SK-N-SH treated with all-trans-retinoic acid at 6 μM for 48 hours (cell line): ENCODE measurements around the gene TEC.

Experiments
- ATAC-seq: fragments of 200-7000 bp; cut with Tn5 transposase; 3 replicates; pipeline ENCODE4 v1.9.1; 2020; ENCODE audit warnings: mild to moderate bottlenecking, moderate library complexity
- ARNTL ChIP-seq: fragments of 450-650 bp; formaldehyde crosslinking; IDR thresholded peaks from 2 replicates; pipeline ENCODE4 v1.5.0; 2020; ENCODE audit warnings: low read depth, mild to moderate bottlenecking, moderate library complexity, borderline replicate concordance
- BACH2 ChIP-seq: fragments of 250-450 bp; sonication (Bioruptor Pico); IDR thresholded peaks from 2 replicates; pipeline ENCODE4 v1.9.0; 2021; ENCODE audit warnings: mild to moderate bottlenecking, borderline replicate concordance
- CREB5 ChIP-seq: fragments of 250-450 bp; sonication (Bioruptor Pico); IDR thresholded peaks from 2 replicates; pipeline ENCODE4 v1.5.1; 2020; ENCODE audit warnings: low read depth, mild to moderate bottlenecking, moderate library complexity
- CSDC2 ChIP-seq: fragments of 250-450 bp; sonication (Bioruptor Pico); IDR thresholded peaks from 2 replicates; pipeline ENCODE4 v1.5.0; 2020; ENCODE audit warnings: mild to moderate bottlenecking, moderate library complexity
- CSRNP3 ChIP-seq: fragments of 250-450 bp; sonication (Bioruptor Pico); IDR thresholded peaks from 2 replicates; pipeline ENCODE4 v1.5.1; 2021; ENCODE audit warnings: mild to moderate bottlenecking, moderate library complexity
- ESRRG ChIP-seq: fragments of 250-450 bp; sonication (Bioruptor Pico); IDR thresholded peaks from 2 replicates; pipeline ENCODE4 v1.6.1; 2021; ENCODE audit warnings: mild to moderate bottlenecking
- GLIS3 ChIP-seq: fragments of 250-450 bp; sonication (Bioruptor Pico); IDR thresholded peaks from 2 replicates; pipeline ENCODE4 v1.5.0; 2020; ENCODE audit warnings: mild to moderate bottlenecking, moderate library complexity
- ISL1 ChIP-seq: fragments of 250-450 bp; sonication (Bioruptor Pico); IDR thresholded peaks from 2 replicates; pipeline ENCODE4 v2.1.2; 2022; ENCODE audit warnings: mild to moderate bottlenecking, moderate library complexity
- OSR1 ChIP-seq: fragments of 250-450 bp; sonication (Bioruptor Pico); IDR thresholded peaks from 2 replicates; pipeline ENCODE4 v1.8.0; 2022; ENCODE audit warnings: moderate library complexity, mild to moderate bottlenecking, inconsistent platforms
- PPARA ChIP-seq: fragments of 250-450 bp; sonication (Bioruptor Pico); IDR thresholded peaks from 2 replicates; pipeline ENCODE4 v1.5.0; 2020; ENCODE audit warnings: mild to moderate bottlenecking, borderline replicate concordance
- RARB ChIP-seq: fragments of 250-450 bp; sonication (Bioruptor Pico); IDR thresholded peaks from 2 replicates; pipeline ENCODE4 v1.8.0; 2021; ENCODE audit warnings: mild to moderate bottlenecking, moderate library complexity
- TCF4 ChIP-seq: fragments of 250-450 bp; sonication (Bioruptor Pico); IDR thresholded peaks from 2 replicates; pipeline ENCODE4 v1.8.0; 2021; ENCODE audit warnings: mild to moderate bottlenecking, moderate library complexity, borderline replicate concordance
- TOX ChIP-seq: fragments of 250-450 bp; sonication (Bioruptor Pico); IDR thresholded peaks from 2 replicates; pipeline ENCODE4 v1.8.0; 2021; ENCODE audit warnings: mild to moderate bottlenecking, moderate library complexity, borderline replicate concordance
- ZC3H10 ChIP-seq: fragments of 250-450 bp; sonication (Bioruptor Pico); IDR thresholded peaks from 2 replicates; pipeline ENCODE4 v1.5.1; 2021; ENCODE audit warnings: mild to moderate bottlenecking, moderate library complexity
- ZFP30 ChIP-seq: fragments of 450-650 bp; formaldehyde crosslinking; IDR thresholded peaks from 2 replicates; pipeline ENCODE4 v1.5.0; 2022; ENCODE audit warnings: mild to moderate bottlenecking, moderate library complexity
- ZNF565 ChIP-seq: fragments of 450-650 bp; formaldehyde crosslinking; conservative IDR thresholded peaks from 2 replicates; pipeline ENCODE4 v1.5.0; 2020; ENCODE audit warnings: low read depth, mild to moderate bottlenecking, moderate library complexity
- ZNF70 ChIP-seq: fragments of 450-650 bp; formaldehyde crosslinking; IDR thresholded peaks from 2 replicates; pipeline ENCODE4 v1.5.0; 2020; ENCODE audit warnings: mild to moderate bottlenecking, moderate library complexity
- ZNF8 ChIP-seq: fragments of 450-650 bp; formaldehyde crosslinking; IDR thresholded peaks from 2 replicates; pipeline ENCODE4 v1.5.0; 2020; ENCODE audit warnings: mild to moderate bottlenecking, moderate library complexity
- TF ChIP-seq, protein P1 (sequence below): fragments of 250-450 bp; sonication (Bioruptor Pico); IDR thresholded peaks from 2 replicates; pipeline ENCODE4 v1.8.0; 2021; ENCODE audit warnings: low read depth, mild to moderate bottlenecking, moderate library complexity, borderline replicate concordance
- TF ChIP-seq, protein P2 (sequence below): fragments of 250-450 bp; sonication (Bioruptor Pico); IDR thresholded peaks from 2 replicates; pipeline ENCODE4 v1.5.0; 2020; ENCODE audit warnings: mild to moderate bottlenecking, moderate library complexity
- TF ChIP-seq, protein P3 (sequence below): fragments of 250-450 bp; sonication (Bioruptor Pico); IDR thresholded peaks from 2 replicates; pipeline ENCODE4 v1.8.0; 2020; ENCODE audit warnings: mild to moderate bottlenecking, moderate library complexity, borderline replicate concordance

TEC gene

DNA sequence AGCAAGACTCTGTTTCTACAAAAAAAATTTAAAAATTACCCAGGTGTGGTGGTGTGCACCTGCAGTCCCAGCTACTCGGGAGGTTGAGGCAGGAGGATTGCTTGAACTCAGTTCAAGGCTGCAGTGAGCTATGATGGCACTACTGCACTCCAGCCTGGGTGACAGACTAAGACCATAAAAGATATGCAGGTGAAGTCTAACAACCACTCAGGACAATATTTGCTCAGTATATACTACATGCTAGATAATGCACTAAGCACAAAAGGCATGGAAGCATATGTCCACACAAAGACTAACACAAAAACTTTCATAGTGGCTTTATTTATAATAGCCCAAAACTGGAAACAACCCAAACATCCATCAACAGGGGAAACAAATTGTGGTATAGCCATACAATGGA is 77.9 kb downstream of the TEC start:
- TF ChIP-seq PPARA (no peak), RARB (no peak)
- ATAC-seq, result no peak

DNA sequence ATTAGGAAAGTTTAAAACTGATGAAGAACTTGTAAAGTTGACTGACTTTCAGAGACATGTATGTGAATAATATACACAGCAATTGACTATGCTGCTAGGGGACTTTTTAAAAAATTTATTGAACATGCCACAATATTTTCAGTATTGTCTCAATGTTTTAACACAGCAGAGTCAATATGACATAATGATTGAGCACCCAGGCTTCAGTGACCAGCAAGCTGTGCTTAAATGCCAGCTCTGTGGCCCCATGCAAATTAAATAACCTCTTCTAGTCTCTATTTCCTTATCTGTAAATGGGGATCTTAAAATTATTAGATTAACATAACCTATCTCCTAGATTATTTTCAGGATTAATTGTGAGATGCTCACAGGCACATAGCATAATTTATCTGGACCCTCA is 78.8 kb downstream of the TEC start:
- TF ChIP-seq GLIS3 (CRISPR knock-in tag) (no peak), CREB5 (CRISPR knock-in tag) (no peak), ZFP30 (no peak), TOX (CRISPR knock-in tag) (no peak), RARB (no peak), PPARA (no peak)
- TF ChIP-seq, protein P1, sequence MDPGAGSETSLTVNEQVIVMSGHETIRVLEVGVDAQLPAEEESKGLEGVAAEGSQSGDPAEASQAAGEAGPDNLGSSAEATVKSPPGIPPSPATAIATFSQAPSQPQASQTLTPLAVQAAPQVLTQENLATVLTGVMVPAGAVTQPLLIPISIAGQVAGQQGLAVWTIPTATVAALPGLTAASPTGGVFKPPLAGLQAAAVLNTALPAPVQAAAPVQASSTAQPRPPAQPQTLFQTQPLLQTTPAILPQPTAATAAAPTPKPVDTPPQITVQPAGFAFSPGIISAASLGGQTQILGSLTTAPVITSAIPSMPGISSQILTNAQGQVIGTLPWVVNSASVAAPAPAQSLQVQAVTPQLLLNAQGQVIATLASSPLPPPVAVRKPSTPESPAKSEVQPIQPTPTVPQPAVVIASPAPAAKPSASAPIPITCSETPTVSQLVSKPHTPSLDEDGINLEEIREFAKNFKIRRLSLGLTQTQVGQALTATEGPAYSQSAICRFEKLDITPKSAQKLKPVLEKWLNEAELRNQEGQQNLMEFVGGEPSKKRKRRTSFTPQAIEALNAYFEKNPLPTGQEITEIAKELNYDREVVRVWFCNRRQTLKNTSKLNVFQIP (CRISPR knock-in tag), result no peak
- ATAC-seq, result no peak

DNA sequence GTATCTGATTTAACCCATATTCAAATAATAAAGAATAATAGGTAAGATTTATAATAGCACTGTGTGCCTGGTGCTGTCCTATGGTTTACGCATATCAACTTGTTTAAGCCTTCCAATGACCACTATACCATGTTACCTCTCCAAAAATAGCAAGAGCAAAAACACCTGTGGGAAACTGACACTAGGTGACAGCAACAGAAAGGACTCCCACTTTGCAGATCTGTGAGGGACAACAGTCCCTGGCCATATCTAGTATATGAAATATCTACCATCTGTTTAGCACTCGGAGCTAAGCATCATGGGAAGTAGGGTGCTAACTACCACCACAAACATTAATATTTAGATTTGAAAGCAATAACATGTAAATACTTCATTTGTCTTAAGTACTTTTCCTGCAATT is 79.9 kb downstream of the TEC start:
- TF ChIP-seq CSRNP3 (CRISPR knock-in tag) (no peak), CSDC2 (CRISPR knock-in tag) (no peak), ZNF70 (CRISPR knock-in tag) (no peak), ISL1 (CRISPR knock-in tag) (no peak), ZFP30 (no peak), PPARA (no peak), TOX (CRISPR knock-in tag) (no peak), ZNF8 (CRISPR knock-in tag) (no peak), ESRRG (CRISPR knock-in tag) (no peak), TCF4 (no peak), ZC3H10 (CRISPR knock-in tag) (no peak), OSR1 (CRISPR knock-in tag) (no peak), ARNTL (CRISPR knock-in tag) (no peak), GLIS3 (CRISPR knock-in tag) (no peak), ZNF565 (CRISPR knock-in tag) (no peak), BACH2 (CRISPR knock-in tag) (no peak)
- TF ChIP-seq, protein P2, sequence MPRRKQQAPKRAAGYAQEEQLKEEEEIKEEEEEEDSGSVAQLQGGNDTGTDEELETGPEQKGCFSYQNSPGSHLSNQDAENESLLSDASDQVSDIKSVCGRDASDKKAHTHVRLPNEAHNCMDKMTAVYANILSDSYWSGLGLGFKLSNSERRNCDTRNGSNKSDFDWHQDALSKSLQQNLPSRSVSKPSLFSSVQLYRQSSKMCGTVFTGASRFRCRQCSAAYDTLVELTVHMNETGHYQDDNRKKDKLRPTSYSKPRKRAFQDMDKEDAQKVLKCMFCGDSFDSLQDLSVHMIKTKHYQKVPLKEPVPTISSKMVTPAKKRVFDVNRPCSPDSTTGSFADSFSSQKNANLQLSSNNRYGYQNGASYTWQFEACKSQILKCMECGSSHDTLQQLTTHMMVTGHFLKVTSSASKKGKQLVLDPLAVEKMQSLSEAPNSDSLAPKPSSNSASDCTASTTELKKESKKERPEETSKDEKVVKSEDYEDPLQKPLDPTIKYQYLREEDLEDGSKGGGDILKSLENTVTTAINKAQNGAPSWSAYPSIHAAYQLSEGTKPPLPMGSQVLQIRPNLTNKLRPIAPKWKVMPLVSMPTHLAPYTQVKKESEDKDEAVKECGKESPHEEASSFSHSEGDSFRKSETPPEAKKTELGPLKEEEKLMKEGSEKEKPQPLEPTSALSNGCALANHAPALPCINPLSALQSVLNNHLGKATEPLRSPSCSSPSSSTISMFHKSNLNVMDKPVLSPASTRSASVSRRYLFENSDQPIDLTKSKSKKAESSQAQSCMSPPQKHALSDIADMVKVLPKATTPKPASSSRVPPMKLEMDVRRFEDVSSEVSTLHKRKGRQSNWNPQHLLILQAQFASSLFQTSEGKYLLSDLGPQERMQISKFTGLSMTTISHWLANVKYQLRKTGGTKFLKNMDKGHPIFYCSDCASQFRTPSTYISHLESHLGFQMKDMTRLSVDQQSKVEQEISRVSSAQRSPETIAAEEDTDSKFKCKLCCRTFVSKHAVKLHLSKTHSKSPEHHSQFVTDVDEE, result no peak
- TF ChIP-seq, protein P3, sequence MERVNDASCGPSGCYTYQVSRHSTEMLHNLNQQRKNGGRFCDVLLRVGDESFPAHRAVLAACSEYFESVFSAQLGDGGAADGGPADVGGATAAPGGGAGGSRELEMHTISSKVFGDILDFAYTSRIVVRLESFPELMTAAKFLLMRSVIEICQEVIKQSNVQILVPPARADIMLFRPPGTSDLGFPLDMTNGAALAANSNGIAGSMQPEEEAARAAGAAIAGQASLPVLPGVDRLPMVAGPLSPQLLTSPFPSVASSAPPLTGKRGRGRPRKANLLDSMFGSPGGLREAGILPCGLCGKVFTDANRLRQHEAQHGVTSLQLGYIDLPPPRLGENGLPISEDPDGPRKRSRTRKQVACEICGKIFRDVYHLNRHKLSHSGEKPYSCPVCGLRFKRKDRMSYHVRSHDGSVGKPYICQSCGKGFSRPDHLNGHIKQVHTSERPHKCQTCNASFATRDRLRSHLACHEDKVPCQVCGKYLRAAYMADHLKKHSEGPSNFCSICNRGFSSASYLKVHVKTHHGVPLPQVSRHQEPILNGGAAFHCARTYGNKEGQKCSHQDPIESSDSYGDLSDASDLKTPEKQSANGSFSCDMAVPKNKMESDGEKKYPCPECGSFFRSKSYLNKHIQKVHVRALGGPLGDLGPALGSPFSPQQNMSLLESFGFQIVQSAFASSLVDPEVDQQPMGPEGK (CRISPR knock-in tag), result no peak
- TF ChIP-seq, protein P1 (CRISPR knock-in tag), result no peak
- no peak for ATAC-seq
